ENCODE measurements around the gene TMEM88. TPM values are rescaled to one million over a fixed set of nuclear protein-coding genes. Genes with fewer than 3 reads are reported as not detected.
A peak's percentile ranks its signal among the peaks of the same experiment; 100 is the strongest.
"Not testable (repeated sequence)": the region's sequence is repeated elsewhere in the genome, so short reads cannot be mapped to it uniquely, and the experiment has no call there.

The TMEM88 gene
- total RNA-seq, 1 donor from 2014 or later, result 32.4 TPM

- intact Hi-C loops (cut with DNase I), result no loop called here
- peak; percentile 79 for ATAC-seq (ENCODE audit: poor library complexity)
- DNase-seq, result peak; percentile 92
These were observed 3.2 kb upstream of the TMEM88 start for GRCh38 chr17:7851438-7852261.

- DNase-seq (no peak), ATAC-seq (ENCODE audit: poor library complexity) (no peak)
- intact Hi-C loops (cut with DNase I), result no loop called here
These were observed 2.6 kb upstream of the TMEM88 start for GRCh38 chr17:7852262-7852670.

- no peak for ATAC-seq (ENCODE audit: poor library complexity)
- intact Hi-C loops (cut with DNase I), result no loop called here
- no peak for DNase-seq
These were observed 1.8 kb upstream of the TMEM88 start for GRCh38 chr17:7852919-7853690.

DNA sequence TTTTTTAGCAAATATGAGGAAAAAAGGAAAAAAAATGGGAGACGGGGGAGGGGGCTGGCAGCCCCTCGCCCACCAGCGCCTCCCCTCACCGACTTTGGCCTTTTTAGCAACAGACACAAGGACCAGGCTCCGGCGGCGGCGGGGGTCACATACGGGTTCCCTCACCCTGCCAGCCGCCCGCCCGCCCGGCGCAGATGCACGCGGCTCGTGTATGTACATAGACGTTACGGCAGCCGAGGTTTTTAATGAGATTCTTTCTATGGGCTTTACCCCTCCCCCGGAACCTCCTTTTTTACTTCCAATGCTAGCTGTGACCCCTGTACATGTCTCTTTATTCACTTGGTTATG is 1.2 kb upstream of the TMEM88 start:
- intact Hi-C loops (cut with DNase I), result no loop called here
- ATAC-seq (ENCODE audit: poor library complexity) (no peak), DNase-seq (no peak)

GRCh38 chr17:7854078-7854777 is 638 bp upstream of the TMEM88 start:
- ATAC-seq (ENCODE audit: poor library complexity), result no peak
- no peak for DNase-seq
- intact Hi-C loops (cut with DNase I), result no loop called here

- DNase-seq (peak; percentile 64), ATAC-seq (ENCODE audit: poor library complexity) (no peak)
- intact Hi-C loops (cut with DNase I), result loop anchor here (2.0 to 5.0 kb wide), 2 partner anchors 21 to 33 kb away; partner anchors contain the start of gene KDM6B
These were observed 769 bp downstream of the TMEM88 start for GRCh38 chr17:7855660-7856010.

- peak; percentile 85 for DNase-seq
- no peak for ATAC-seq (ENCODE audit: poor library complexity)
- intact Hi-C loops (cut with DNase I), result loop anchor here (2.0 to 5.0 kb wide), 2 partner anchors 21 to 34 kb away; partner anchors contain the start of gene KDM6B
These were observed 1.3 kb downstream of the TMEM88 start for GRCh38 chr17:7856011-7856810.

DNA sequence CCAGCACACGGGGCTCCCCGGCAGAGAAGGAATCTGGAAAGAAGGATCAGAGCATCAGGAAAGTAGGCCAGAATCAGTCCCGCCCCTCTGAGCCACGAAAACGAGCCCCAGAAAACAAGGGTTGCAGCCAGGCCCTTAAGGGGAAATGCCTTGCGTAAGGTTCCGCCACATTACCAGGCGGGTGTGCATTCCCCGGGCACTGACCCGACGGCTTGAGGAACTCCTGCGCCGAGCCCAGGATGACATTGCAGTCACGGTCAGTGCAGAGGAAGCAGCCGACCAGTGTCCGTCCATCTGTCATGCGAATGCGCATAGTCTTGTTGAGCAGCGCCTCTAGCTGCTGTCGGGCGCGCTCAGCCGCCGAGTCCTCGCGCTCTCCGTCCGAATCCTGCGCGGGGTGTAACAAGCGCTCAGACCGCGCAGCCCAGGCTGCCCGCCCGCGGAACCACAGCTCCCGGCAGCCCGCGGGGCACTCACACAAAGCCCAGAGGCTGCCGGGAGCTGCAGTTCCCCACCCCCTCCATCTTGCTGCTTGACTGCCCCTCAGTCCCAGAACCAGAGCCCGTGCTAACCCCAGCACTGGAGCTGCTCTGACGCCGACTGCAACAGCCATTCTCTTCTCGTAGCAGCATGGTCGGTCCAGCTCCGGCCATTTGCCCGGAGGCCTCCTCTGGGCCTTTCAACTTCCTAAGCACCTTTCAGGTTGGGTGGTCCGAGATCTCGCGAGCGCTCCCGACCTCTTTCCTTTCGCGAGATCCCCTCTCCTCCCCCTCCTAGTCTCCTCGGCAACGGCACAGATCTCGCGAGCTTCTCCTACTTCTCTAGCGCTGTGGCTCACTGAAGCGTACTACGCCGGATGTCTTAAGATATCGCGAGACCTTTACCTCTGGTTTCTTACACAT is 2.2 kb downstream of the TMEM88 start, which contains the start of gene NAA38:
Gene NAA38 (minus strand): TSS at position 749 of the 902 bp plus-strand sequence. CDS start 96 bp downstream, at position 653.
- intact Hi-C loops (cut with DNase I), result loop anchor here (1.0 to 5.0 kb wide), 3 partner anchors 14 to 35 kb away; partner anchors contain the start of gene KDM6B
- DNase-seq (peak; percentile 98), ATAC-seq (ENCODE audit: poor library complexity) (peak; percentile 90)

DNA sequence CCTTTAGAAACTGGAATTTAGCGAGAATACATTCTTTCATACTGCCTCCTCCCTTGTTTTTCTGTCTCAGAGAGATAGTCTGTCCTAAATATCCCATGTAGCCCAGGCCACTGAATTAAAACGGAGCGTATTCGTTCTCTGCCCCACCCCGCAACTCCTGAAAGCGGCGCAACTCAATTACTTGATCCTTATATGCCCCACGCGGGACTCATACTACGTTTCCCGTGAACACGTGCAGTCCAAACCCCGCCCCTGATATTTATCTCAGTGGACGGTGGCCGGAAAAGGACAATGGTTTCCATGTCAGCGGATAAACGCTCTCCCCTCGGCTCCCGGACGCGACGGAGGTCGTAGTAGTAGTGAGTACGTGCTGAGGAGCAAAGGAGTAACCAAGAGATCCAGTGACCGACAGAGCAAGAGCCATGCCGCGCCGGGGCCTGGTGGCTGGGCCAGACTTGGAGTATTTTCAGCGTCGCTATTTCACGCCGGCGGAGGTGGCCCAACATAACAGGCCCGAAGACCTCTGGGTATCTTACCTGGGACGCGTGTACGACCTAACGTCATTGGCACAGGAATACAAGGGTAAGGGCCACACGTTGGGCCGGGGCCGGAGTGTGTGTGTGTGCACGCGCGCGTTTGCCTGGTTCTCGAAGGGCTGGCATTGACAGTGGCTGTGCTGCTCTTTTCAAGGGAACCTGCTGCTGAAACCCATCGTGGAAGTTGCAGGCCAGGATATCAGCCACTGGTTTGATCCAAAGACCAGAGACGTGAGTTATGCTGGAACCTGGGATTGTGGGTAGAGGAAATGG is 3.1 kb downstream of the TMEM88 start, which contains the start of gene CYB5D1:
Gene CYB5D1 (plus strand): TSS at position 291 of the 809 bp plus-strand sequence. CDS start 132 bp downstream, at position 423.
- intact Hi-C loops (cut with DNase I), result loop anchor here (1.0 to 5.0 kb wide), 3 partner anchors 15 to 36 kb away; partner anchors contain the start of gene KDM6B
- ATAC-seq (ENCODE audit: poor library complexity), result peak; percentile 74
- peak; percentile 92 for DNase-seq

DNA sequence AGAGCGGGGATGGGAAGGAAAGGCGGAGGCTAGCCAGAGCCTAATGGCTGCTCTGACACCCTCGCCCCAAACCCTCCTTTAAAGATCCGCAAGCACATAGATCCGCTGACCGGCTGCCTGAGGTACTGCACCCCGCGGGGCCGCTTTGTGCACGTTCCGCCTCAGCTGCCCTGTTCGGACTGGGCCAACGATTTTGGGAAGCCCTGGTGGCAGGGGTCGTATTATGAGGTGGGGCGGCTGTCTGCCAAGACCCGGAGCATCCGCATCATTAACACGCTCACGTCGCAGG is 3.6 kb downstream of the TMEM88 start:
- peak; percentile 59 for DNase-seq
- intact Hi-C loops (cut with DNase I), result loop anchor here (5.0 kb wide), 1 partner anchor 36 kb away; no protein-coding TSS in a partner anchor
- peak; percentile 8 for ATAC-seq (ENCODE audit: poor library complexity)

- DNase-seq, result no peak
- intact Hi-C loops (cut with DNase I), result loop anchor here (5.0 kb wide), 1 partner anchor 37 kb away; no protein-coding TSS in a partner anchor
- ATAC-seq (ENCODE audit: poor library complexity), result no peak
These were observed 4.2 kb downstream of the TMEM88 start for GRCh38 chr17:7859028-7859427.

- intact Hi-C loops (cut with DNase I), result loop anchor here (2.0 to 5.0 kb wide), 2 partner anchors 34 to 126 kb away; no protein-coding TSS in a partner anchor
- DNase-seq (no peak), ATAC-seq (ENCODE audit: poor library complexity) (no peak)
These were observed 8.0 kb downstream of the TMEM88 start for GRCh38 chr17:7862692-7863437.

DNA sequence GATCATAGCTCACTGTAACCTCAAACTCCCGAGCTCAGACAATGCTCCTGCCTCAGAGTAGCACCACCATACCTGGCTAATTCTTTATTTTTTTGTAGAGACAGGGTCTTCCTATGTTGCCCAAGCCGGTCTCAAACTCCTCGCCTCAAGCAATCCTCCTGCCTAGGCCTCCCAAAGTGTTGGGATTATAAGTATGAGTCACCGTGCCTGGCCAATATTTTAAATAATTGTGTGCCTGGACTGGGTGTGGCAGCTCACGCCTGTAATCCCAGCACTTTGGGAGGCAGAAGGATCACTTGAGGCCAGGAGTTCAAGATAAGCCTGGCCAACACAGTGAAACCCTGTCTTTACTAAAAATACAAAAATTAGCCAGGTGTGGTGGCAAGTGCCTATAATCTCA is 9.5 kb downstream of the TMEM88 start:
- not testable (repeated sequence) for DNase-seq; ATAC-seq (ENCODE audit: poor library complexity)
- intact Hi-C loops (cut with DNase I), result loop anchor here (5.0 kb wide), 1 partner anchor 33 kb away; no protein-coding TSS in a partner anchor

DNA sequence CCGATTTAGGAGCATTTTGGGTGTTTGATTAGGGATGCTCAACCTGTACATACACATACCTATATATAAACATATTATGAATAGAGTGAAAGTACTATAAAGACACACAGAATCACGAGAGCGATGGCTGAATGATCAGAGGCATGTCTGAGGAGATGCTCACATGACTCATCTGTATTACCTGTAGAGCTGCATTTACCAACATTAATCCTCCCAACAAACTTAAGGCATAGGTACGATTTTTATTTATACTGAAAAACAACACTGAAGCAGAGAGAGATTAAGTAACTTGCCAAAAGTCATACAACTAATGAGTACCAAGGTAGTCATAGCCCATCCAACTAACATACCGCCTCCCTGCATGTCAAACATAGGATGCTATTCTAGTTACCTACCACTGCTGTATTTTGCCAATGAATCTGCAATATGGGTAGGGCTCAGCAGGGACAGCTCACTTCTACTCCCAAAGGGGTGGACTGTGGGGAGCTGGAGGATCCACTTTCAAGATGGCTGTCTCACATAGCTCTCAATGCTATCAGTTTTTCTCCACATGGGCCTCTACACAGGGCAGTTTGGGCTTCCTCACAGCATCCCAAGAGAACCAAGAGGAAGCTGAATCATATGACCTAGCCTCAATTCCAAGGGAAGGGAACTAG is 10.3 kb downstream of the TMEM88 start:
- ATAC-seq (ENCODE audit: poor library complexity) (no peak), DNase-seq (no peak)
- intact Hi-C loops (cut with DNase I), result loop anchor here (5.0 kb wide), 1 partner anchor 32 kb away; no protein-coding TSS in a partner anchor

DNA sequence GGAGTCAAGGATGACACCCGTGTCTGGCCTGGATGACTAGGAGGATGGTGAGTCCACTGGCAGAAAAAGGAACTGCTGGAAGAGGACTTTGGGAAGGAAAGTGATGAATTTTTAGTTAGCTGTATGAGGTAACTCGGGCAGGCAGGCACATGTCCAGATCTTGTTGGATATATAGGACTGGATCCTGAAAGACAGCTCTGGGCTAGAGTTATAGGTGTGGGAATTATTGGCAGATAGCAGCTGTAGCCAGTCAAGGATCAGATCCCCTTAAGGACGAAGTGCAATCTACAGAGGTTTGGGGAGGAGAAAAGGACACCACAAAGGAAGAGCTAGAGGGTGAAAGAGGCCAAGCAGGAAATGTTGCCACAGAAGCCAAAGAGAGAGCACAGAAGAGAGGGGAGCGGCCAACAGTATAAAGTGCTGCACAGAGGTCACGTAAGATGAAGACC is 13.0 kb downstream of the TMEM88 start:
- intact Hi-C loops (cut with DNase I), result no loop called here
- DNase-seq (no peak), ATAC-seq (ENCODE audit: poor library complexity) (no peak)

Measured in Right ventricle myocardium superior (tissue), 1 donor.